HG03460 (cell line): Measurements from ENCODE around the gene PTPRM.

Experiments
- ATAC-seq: cut with Tn5 transposase; IDR thresholded peaks from one replicate; pipeline ENCODE4 v1.9.1; 2021; ENCODE audit not compliant: unreplicated experiment

The PTPRM gene

DNA sequence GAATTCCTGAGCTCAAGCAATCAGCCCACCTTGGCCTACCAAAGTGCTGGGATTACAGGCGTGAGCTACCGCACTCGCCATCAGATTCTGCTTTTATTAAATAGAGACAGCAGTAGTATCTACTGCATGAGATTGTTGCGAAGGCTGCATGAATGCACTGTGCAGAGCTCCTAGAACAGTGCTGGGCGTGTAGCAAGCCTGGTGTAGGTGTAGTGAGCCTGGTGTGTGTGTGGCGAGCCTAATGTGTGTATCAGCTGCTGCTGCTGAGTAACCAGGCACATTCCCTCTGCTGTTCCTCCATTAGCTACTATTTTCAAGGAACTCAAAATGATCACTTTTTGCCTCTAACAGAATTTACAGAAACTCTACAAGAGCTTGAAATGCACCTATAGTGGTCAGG, 57.6 kb downstream of the PTPRM start:
- no peak for ATAC-seq

DNA sequence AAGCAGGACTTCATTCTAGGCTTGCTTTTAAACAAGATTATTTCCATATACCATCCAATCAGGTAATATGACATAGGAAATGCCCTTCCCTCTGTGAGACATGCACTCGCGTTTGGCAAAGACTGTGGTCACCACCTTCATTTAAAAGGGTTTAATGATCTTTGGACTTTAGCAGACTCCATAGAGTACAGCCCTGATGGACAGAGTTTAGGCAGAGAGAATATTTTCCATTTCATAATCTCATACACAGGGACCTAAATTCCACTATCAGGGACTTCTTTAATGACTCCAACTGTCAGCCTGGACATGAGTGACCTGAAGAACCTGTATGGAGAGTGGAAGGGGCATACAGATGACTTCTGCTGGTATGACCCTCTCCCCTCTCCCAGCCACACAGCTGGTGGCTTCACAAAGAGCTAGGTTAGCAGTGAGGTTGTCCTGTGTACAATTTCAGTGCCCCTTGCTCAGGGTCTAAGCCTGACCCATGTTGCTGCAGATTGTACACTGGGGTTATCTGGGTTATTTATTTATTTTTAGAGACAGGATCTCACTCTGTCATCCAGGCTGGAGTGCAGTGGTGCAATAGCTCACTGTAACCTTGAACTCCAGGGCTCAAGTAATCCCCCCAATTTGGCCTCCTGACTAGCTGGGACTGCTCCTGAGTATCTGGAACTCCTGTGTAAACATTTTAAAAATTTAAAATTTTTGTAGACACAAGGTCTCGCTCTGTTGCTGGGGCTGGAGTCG, 59.2 kb downstream of the PTPRM start:
- ATAC-seq = no peak

DNA sequence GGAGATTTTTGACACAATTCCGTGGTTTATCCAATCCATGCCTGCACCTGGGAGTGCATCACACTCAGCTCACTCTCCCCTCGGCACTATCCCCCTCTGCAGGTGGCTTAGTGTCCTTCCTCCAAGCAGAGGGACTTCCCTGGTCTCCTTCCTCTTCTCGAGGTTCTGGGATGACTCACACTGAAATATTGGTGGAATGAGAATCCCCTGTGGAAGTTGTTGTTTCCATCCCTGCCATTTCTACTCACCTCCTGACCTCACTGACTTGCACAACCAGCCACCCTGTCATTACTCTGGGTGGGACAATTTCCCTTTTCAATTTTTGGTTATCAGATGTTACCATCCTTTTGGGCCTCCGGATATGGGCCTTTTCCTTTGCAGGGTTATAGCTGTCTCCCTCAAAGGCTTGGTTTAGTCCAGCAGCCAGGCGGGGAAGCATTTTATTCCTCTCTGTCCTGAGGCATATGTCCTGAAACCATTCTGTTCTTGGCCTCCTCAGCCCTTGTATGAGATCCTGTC, 59.9 kb downstream of the PTPRM start:
- ATAC-seq = no peak

DNA sequence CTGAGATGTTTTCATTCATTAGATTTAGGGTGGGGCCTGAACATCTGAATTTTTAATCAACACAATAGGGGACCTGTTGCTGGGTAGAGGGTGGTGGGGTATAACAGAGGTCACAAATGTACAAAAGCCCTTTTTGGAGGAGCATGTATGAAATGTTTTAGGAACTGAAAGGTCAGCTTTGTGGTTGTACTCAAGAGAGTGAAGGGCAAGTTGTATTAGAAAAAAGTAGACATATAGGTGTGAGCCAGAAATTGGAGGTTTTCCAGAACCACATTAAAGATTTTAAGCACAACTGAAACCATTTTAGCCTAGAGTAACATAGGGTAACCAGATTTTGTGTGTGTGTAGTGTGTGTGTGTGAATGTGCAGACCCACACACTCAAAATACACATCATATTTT, 62.3 kb downstream of the PTPRM start:
- no peak for ATAC-seq

DNA sequence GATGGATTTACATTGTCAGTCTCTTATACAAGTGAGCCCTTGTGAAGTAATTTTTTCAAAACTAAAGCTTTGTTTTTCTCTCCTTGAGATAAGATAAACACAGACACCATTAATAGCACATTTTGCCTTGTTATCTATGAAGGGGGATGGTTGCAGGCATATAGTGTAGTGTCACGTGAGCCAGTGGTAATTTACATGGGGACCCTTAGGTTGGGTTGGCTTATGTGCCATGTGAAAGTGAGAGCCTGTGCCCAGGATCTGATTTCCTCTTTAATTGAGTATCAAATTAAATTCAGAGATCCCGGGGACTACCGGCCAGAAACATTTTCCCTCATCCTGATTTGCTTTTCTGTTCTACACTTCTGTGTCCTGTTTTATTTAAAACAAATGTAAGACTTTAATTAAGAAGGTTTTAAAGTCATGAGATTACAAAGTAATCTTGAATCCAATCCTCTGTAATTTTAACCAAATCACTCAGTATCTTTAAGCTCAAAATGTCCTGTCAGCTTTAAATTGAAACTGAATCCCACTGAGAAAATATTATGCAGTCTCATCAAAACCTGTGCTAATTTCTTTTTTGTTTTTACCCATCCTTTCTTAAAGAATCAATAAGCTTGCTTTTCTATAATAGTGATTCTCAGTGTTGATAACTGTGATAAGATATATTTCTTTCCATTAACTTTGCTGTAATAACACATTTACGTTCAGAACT, 63.8 kb downstream of the PTPRM start:
- ATAC-seq = no peak

DNA sequence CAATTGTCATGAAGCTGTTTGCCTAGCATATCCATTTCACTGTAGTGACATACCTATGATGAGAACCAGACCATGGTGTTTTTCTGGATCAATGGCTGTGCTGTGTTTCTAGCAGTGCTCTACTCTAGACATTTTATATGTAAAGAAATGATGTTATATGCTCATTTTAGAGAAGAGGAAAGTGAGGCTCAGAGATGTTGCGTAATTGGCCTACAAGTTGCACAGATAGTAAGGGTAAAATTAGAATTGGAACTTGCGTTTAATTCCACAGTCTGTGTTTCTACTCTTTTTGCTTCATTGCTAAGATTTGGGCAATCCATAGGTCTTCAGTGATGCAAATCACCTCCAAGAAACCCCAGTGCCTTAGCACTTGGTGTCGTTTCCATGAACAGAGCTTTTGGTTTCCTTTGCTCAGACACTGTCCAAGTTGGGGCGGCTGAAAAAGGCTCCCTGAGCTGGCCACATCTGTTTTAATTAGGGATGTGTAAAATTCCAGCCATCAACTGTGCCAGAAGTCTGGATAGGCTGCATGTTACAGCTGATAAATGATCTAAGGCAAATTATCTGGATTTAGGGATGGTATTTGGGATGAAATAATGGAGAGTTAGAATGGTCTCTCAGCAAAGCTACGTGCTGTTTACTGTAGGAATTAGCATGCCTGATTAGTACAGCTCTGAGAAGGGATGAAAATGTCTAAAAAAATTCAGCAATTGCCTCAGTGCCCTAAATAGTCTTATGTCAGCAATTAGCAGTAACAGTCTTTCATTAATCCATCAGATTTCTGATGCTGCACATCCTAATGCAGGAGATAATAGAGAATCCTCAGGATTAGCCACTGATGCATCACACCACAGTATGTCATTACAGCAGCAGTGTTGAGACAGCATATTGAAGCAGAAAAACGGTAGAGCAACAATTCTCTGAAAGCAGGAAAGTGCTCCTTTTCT, 65.3 kb downstream of the PTPRM start:
- ATAC-seq = no peak

DNA sequence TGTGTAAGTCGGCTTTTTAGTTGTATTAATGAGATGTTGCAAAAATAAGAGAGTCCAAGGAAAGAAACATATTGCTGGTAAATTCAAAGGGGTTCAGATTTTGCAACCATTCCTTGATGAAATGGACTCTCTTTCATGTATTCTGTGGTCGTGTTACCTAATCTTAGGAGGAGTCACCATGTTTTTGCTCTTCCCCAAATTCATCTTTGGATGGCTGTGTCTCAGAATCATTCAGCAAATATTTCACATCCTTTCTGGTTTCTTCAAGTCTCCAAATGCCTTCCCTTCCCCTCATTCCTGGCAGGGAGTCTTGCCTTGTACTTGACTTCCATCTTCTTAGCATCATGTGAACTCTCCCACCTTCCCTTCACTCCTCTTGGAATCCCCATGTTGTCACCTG, 66.1 kb downstream of the PTPRM start:
- ATAC-seq = no peak

DNA sequence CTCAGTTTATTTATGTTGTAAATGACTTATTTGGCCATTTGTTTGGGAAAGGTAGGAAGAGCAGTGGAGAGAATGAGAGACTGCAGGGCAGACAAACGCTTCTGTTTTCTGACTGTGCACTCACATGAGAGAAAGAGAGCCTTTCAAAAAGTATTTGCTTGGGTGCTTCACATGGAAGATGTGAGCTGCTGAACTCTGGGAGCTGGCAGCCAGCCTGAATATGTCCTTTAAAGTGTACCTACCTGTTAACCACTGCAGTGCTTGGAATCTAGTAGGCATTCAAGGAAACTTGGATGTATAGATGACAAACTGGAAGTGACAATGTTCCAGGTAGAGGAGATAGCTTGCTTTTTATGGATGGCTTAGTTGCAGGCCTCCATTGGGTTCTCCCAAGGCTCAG, 68.8 kb downstream of the PTPRM start:
- no peak for ATAC-seq

DNA sequence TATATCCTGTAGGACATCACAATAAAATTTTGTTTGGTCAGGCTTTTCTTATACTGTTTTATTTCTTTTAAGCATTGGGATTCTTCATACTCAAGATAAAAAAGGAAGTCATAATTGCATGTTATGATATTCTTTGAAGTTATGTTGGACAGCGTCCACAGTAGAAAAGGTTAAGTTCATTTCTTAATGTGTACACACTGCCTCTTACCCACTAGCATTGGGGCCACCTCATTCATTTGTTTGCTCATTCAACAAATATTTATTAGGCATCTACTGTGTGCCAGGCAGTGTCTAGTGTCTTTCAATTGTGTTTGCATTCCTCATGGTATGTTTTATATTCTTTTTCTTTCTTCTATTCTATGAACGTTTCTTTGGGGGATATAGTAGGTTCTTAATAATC, 70.2 kb downstream of the PTPRM start:
- no peak for ATAC-seq

DNA sequence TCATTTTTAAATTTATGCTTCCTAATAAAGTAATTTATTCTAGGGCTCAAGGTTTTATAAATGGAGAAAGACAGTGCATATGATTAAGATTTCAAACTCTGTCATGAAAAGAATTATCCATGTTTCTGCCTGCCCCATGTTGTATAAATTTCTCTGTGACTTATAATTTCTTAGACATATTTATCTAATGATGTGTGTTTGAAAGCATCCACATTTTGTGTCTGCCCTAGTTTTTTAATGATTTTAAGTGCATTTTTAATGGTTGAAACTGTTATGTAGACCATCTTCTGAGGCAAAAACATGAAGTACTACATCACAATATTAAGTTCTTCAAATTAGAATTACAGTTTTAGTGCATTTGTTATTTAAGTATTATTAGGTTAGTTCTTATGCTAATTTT, 71.2 kb downstream of the PTPRM start:
- ATAC-seq = no peak

DNA sequence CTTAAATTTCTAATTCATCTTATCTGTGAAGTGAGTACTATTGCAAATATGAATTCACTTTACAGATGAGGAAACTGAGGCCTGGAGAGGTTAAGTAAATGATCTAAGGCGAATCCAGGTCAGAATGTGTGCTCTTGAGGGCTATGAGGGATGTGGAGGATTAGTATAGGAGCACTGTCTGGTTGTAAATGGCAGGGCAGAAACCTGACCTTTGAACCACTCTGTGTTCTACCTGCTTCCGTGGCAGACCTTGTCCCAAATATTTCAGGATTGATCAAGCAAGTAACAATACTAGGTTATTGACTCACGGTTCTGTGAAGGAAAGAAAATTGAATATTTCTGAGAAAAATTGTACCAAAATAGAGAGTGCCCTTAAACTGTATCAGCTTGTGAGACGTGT, 74.7 kb downstream of the PTPRM start:
- ATAC-seq = no peak

DNA sequence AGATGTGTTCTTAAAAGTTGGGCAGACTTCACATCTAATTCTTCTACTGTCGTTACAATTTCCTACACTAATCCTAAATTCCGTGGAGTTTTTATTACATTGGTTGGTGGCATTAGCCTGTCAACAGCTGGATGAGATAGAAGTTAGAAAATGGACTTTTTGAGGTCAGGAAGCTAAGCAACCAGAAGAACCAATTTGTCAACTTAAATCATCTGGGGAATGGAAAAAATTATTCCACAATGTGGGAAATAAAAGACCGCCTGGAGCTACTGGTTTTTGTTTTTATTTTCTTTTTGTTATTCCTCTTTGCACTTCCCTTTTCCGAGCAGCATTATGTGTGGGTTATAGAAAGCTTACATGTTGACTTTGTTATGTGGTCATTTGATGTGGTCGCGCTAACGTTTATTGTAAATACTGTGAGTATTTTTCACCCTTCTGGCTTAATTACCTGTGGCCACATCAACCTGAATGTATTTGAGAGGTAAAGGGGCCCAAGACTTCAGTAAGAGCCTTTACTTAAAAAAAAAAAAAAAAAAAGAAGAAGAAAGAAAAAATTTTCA, 75.3 kb downstream of the PTPRM start:
- ATAC-seq = no peak

DNA sequence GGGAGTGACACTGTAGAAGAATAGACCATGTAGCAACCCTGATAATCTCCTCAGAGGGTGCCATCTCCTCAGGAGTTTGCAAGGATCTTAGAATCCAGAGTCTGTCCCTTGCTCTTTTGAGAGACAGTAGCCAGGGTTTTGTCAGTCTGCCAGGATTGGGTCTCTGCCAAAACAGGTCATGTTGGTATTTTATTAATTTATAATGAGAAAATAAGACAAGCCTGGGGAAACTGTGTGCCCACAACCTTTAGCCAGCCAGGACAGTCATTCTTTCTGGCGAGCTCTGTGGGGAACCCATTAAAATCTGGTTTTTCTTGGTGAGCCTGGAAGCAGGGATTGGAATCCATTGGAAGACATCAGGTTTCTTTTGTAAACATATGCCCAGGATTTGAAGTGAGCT, 78.6 kb downstream of the PTPRM start:
- no peak for ATAC-seq

DNA sequence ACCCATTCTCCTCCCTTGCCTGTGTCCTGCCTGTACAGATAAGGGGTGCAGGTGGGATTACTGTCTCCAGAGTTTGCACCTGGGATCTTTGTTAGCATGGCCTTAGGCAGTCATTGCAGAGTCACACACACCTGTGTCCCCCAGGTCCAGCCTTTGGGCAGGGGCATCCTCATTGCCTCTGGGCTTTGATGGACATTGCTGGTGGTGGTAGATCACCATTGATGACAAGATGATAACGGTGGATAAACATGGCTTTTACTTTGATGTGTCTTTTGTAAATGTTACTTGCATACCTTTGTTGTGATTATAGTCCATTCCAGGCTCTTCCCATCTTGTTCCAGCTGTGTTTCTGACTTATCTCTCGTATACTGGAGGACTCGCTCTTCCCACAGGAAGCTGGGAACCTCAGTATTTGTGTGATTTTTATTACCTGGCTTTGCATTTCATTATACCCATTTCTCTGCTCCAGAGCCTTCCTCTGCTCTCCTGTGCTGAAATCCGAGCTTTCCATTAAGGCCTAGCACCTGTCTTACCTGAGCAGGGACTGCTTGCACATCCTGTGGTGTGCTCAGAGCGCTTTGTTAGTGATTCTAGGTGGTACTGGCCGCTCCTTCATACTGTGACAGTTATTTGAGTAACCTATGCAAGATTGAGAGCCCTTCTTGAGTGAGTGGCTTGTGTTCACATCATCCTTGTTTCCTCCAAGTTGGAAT, 79.2 kb downstream of the PTPRM start:
- ATAC-seq = no peak

DNA sequence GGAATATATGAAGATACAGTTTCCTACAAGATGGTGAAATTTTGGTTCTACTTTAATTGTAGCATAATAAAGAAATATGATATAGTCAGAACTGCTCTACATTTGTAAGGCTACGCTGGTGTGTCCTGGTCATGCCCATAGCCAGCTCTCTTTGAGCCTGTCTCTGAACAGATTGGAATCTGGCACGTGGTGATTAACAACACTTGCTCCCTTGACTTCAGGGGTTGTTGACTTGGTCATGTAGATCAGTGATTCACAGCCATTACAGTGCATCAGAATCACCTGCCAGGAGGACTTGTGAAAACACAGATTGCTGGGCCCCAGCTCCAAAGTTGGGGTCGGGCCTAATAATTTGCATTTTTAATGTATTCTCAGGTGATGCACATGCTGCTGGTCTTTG, 80.4 kb downstream of the PTPRM start:
- no peak for ATAC-seq

DNA sequence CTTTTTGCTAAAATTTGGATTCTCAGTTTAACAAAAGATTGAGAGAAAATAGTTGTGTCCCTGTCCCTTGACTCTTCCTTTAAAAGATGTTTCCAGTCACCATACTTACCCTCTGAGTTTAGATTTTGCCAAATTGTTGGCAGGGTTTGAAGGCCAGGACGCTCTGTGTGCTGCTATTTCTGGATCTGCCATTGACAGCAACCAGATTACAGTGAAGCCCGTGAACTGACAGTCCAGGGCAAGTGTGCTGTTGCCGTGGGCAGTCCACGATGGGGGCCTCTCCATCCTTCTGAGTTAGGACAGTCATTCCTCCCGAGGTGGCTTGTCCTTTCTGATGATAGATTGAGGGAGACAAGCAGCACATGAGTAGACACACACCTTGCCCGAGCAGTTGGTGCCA, 89.9 kb downstream of the PTPRM start:
- no peak for ATAC-seq

DNA sequence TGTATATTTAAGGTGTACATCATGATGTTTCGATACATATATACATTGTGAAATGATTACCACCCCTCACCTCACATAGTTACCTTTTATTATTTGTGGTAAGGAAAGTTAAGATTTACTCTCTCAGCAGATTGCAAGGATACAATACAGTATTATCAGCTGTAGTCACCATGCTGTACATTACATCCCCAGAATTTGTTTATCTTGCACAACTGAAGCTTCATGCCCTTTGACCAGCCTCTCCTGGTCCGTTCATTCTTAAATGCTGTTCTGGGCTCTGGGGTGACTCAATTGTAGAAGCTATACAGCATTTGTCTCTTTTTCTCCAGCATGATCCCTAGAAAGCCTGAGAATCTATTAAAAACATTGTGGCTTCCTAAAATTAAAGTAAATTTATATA, 90.8 kb downstream of the PTPRM start:
- no peak for ATAC-seq

DNA sequence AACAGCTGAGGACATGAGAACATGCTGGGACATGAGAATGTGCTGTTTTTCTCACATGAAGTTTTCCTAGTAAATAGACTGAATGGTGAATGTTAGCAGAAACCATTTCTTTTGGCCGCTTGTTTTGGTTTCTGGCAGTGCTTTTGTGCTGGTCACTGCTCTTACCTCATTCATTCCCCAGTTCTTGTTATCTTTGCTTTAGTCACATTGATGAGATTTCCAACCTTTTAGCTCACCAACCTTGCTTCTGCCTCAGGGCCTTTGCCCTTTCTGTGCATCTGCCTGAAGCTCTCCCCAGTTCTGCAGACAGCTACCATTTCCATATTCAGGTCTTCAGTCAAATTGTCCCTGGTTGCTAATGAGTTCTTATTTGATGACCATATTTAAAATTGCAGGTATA, 91.6 kb downstream of the PTPRM start:
- no peak for ATAC-seq

DNA sequence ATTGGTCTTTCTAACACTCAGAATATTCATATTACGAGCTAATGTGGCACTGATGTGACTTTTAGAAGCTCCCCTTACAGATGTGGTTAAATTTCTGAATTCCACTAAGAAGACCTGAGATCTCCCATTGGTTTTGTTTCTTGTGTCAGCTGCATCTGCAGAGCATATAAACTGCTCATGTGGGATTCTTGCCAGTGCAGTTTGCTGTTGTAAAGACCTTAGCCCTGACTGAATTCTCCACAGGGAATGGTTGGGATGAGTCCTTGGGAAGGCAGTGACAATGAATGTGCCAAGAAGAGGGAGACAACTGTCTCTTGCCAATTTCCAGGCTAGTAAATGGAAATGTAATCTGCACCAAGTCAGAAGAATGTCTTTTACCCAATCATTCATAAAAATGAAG, 94.1 kb downstream of the PTPRM start:
- no peak for ATAC-seq

DNA sequence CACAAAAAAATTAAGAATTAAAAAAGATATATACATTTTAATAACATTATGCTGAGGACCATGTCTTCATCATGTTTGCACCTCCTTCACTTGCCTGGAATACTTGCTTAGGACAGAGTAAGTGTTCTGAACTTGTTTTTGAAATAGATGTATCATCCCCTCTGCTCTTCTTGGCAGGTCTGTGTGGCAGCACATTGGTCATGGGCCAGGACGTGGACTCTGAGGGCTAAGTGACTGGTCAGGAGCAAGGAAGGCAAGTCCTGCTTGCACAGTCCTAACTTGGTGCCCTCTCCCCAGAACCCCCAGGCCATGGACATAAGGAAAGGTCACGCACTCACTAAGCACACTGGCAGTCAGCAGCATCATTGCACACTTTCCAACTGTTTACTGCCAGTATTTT, 95.8 kb downstream of the PTPRM start:
- no peak for ATAC-seq
